Gastrocnemius medialis (tissue), 4 donors: ENCODE measurements around the gene RANBP17. TPM values are rescaled to one million over a fixed set of nuclear protein-coding genes. Genes with fewer than 3 reads are reported as not detected.
"Not testable (repeated sequence)": the region's sequence is repeated elsewhere in the genome, so short reads cannot be mapped to it uniquely, and the experiment has no call there.

Experiments
- ATAC-seq, 2 donors: fragments of 150-250 bp; one replicate each; pipeline ENCODE4 v1.9.1; 2016
- DNase-seq, 2 donors: peaks; one replicate each; pipeline ENCODE4 v3.0.0-alpha.2; 2019
- H3K27ac ChIP-seq, 4 donors: fragments of 200-600 bp; sonication (generic); 1 replicate in 1 of 4; 2 replicates in 3 of 4; pipeline ENCODE4 v1.5.1; 2016 to 2018; ENCODE audit warnings: mild to moderate bottlenecking in 2 of 4, moderate library complexity in 1 of 4
- H3K27me3 ChIP-seq, 3 donors: fragments of 200-600 bp; sonication (generic) in 2 of 3; 1 replicate in 1 of 3; 2 replicates in 2 of 3; pipeline versions ENCODE4 v1.5.1 to v1.6.0; 2016 to 2019; ENCODE audit warnings: mild to moderate bottlenecking in 1 of 3, moderate library complexity in 1 of 3
- H3K36me3 ChIP-seq, 2 donors: fragments of 200-600 bp; sonication (generic) in 1 of 2; one replicate each; pipeline ENCODE4 v1.5.1; 2017 to 2018
- H3K4me1 ChIP-seq, 2 donors: fragments of 200-600 bp; sonication (generic) in 1 of 2; one replicate each; pipeline ENCODE4 v1.5.1; 2016 to 2017; ENCODE audit warnings: mild to moderate bottlenecking in 2 of 2
- H3K4me3 ChIP-seq, 4 donors: fragments of 200-600 bp; sonication (generic) in 3 of 4; 1 replicate in 1 of 4; 2 replicates in 3 of 4; pipeline ENCODE4 v1.5.1; 2016 to 2019; ENCODE audit warnings: mild to moderate bottlenecking in 2 of 4
- H3K9me3 ChIP-seq, 3 donors: fragments of 200-600 bp; sonication (generic) in 2 of 3; 1 replicate in 1 of 3; 2 replicates in 2 of 3; pipeline ENCODE4 v1.5.1; 2016 to 2019
- POLR2A ChIP-seq, 2 donors: fragments of 450-650 bp; IDR thresholded peaks; one replicate each; pipeline ENCODE4 v1.6.1; 2017; ENCODE audit warnings: antibody characterized with exemption in 2 of 2, mild to moderate bottlenecking in 2 of 2, moderate library complexity in 2 of 2
- in situ Hi-C, 4 donors: fragments of 200-750 bp; cut with MboI; loops; one replicate each; pipeline versions ENCODE4 v1.15.0 to v1.8.0; 2017; ENCODE audit warnings: low sequenced_read_pairs in 4 of 4
- intact Hi-C: fragments of 100-400 bp; cut with DNase I; formaldehyde crosslinking; loops from one replicate; pipeline ENCODE4 v1.15.1; 2023; ENCODE audit warnings: low total_unique reads
- total RNA-seq, 4 donors: library from RNA; depleted of rRNA; stranded (reverse); fragments of >200 nt; gene quantifications; one replicate each; pipeline versions ENCODE4 v1.1.0 to v1.2.3, GENCODE V29; 2016
- TF ChIP-seq, protein P1 (sequence below), 5 experiments: fragments of 450-650 bp in 3 of 5; fragments of 200-600 bp in 2 of 5; sonication (generic) in 2 of 5; IDR thresholded peaks in 4 of 5; conservative IDR thresholded peaks in 1 of 5; 1 replicate in 4 of 5; 2 replicates in 1 of 5; pipeline ENCODE4 v1.5.1; 2016 to 2019; ENCODE audit warnings: antibody characterized with exemption in 5 of 5, mild to moderate bottlenecking in 3 of 5, moderate library complexity in 3 of 5

The RANBP17 gene
- total RNA-seq, 4 donors from 2014 or later, result 1.1 to 3.2 TPM; not detected in 2

DNA sequence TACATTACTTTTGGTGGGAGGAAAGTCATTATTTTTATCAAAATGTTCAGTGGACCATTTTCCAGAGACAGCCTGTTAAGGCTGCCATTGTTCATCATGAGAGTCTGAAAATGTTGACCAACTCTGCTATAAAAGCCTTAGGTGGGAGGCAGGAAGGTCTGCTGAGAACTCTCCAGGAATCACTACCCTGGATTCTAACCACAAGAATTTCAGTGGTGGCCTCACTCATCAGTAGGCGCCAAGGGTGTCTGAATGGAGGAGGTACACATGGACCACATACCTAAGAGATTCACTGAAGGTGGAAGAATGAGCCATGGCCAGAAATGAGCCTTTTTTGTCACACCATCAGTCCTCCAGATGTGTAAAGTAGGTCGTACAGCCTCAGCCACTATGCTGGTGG is 426.2 kb downstream of the RANBP17 start:
- Histone ChIP-seq H3K36me3 (no peaks in the 10 kb centered on the region), H3K27me3 (no peaks in the 10 kb centered on the region), H3K9me3 (no peaks in the 10 kb centered on the region), H3K4me3 (no peak overlapping the region), H3K27ac (no peak overlapping the region), H3K4me1 (no peaks in the 10 kb centered on the region)
- ATAC-seq (no peak), DNase-seq (no peak)
- intact Hi-C loops, result no loop called here
- in situ Hi-C loops, result no loop called here
- TF ChIP-seq, protein P1, sequence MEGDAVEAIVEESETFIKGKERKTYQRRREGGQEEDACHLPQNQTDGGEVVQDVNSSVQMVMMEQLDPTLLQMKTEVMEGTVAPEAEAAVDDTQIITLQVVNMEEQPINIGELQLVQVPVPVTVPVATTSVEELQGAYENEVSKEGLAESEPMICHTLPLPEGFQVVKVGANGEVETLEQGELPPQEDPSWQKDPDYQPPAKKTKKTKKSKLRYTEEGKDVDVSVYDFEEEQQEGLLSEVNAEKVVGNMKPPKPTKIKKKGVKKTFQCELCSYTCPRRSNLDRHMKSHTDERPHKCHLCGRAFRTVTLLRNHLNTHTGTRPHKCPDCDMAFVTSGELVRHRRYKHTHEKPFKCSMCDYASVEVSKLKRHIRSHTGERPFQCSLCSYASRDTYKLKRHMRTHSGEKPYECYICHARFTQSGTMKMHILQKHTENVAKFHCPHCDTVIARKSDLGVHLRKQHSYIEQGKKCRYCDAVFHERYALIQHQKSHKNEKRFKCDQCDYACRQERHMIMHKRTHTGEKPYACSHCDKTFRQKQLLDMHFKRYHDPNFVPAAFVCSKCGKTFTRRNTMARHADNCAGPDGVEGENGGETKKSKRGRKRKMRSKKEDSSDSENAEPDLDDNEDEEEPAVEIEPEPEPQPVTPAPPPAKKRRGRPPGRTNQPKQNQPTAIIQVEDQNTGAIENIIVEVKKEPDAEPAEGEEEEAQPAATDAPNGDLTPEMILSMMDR (IDR thresholded peaks at IDR 0.05 in 4 of 5, conservative IDR thresholded peaks at IDR 0.05 in 1 of 5), result no peak
- TF ChIP-seq POLR2A (IDR thresholded peaks at IDR 0.05), result no peak

DNA sequence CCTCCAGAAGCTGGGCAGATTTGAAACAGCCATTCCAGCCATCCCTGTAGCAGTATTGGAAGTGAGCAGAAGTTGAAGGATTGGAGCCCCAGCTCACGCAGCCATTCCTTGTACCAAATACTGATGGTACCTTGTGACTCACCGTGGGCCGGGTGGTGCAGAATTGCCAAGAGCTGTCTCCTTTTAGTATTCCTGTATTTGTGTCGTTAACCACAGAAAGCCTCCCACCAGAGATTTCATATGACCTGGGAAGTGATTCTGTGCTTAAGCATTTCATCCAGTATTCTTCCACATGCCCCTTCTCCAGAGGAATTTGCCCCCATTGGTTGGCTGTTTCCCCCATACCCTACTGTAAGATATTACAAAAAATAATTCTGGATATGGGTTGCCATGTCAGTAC is 429.6 kb downstream of the RANBP17 start:
- Histone ChIP-seq H3K27ac (no peak overlapping the region), H3K4me1 (no peaks in the 10 kb centered on the region), H3K27me3 (no peaks in the 10 kb centered on the region), H3K4me3 (no peak overlapping the region), H3K9me3 (no peaks in the 10 kb centered on the region), H3K36me3 (no peaks in the 10 kb centered on the region)
- in situ Hi-C loops, result no loop called here
- TF ChIP-seq, protein P1 (IDR thresholded peaks at IDR 0.05 in 4 of 5, conservative IDR thresholded peaks at IDR 0.05 in 1 of 5), result no peak
- TF ChIP-seq POLR2A (IDR thresholded peaks at IDR 0.05), result no peak
- intact Hi-C loops, result no loop called here
- DNase-seq (no peak), ATAC-seq (no peak)

DNA sequence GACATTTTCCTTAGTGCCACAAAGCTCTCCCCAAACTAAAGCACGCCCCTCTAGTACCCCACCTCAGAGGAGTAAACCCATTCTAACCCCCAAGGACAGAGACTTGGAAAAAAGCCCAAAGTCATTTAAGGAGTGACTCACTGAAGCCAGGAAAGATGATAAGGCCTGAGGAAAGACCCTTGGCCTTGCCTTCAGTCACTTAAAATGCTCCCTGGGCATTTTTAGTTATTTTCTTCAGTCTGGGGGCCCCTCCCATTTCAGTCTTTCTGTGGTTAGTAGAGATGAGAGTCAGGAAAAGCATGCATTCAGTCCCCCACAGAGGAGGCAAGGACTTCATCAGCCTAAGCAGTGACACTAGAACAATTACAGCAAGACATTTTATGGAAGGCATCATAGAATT is 433.5 kb downstream of the RANBP17 start:
- in situ Hi-C loops, result no loop called here

DNA sequence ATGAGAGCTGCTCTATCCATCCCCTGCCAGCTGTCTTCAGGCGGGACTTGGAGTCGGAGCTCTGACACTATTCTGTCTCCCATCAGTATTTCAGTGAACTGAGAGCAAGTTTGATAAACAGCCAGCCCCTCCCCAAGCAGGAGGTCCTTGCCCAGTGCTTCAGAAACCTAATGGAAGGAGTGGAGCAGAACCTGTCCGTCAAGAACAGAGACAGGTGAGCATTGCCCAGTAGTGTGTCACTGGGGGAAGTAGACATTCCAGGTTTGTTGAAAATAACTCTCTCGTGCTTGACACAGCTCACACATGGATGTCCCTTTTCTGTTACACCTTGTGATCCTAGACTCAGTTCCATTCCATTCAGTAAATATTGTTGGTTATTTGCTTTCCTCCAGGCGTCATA is 434.0 kb downstream of the RANBP17 start:
- in situ Hi-C loops (no loop called here), intact Hi-C loops (no loop called here)
- DNase-seq, result no peak

More for the DNA sequence above, 433.5 kb downstream of the RANBP17 start:
- no peak for ATAC-seq
- Histone ChIP-seq H3K27ac (no peak overlapping the region), H3K4me1 (no peaks in the 10 kb centered on the region), H3K27me3 (no peaks in the 10 kb centered on the region), H3K9me3 (no peaks in the 10 kb centered on the region), H3K4me3 (no peak overlapping the region), H3K36me3 (no peaks in the 10 kb centered on the region)
- intact Hi-C loops, result no loop called here
- no peak for TF ChIP-seq POLR2A (IDR thresholded peaks at IDR 0.05)
- TF ChIP-seq, protein P1 (IDR thresholded peaks at IDR 0.05 in 4 of 5, conservative IDR thresholded peaks at IDR 0.05 in 1 of 5), result no peak
- no peak for DNase-seq

DNA sequence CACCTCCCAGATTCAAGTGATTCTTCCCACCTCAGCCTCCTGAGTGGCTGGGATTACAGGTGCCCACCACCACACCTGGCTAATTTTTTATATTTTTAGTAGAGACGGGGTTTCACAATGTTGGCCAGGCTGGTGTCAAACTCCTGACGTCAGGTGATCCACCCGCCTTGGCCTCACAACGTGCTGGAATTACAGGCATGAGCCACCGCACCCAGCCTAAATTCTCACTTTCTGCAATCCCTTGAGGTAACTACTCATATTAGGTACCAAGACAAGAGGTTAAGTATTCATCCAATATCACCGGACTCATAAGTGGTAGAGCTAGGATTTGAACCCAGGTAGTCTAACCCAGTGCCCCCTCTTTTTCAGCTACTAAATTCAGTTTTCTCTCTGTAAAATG is 436.1 kb downstream of the RANBP17 start:
- H3K4me3 ChIP-seq, H3K27me3 ChIP-seq, H3K36me3 ChIP-seq, H3K4me1 ChIP-seq, ATAC-seq, H3K9me3 ChIP-seq, intact Hi-C loops, DNase-seq, in situ Hi-C loops, H3K27ac ChIP-seq: not testable (repeated sequence)

More for the DNA sequence above, 434.0 kb downstream of the RANBP17 start:
- Histone ChIP-seq H3K27me3 (no peaks in the 10 kb centered on the region), H3K36me3 (no peaks in the 10 kb centered on the region), H3K4me1 (no peaks in the 10 kb centered on the region), H3K9me3 (no peaks in the 10 kb centered on the region), H3K27ac (no peak overlapping the region), H3K4me3 (no peak overlapping the region)
- TF ChIP-seq, protein P1 (IDR thresholded peaks at IDR 0.05 in 4 of 5, conservative IDR thresholded peaks at IDR 0.05 in 1 of 5), result no peak
- TF ChIP-seq POLR2A (IDR thresholded peaks at IDR 0.05), result no peak
- no peak for ATAC-seq
